HG03342 (cell line): ENCODE results near the gene TSPAN1.

Experiments used
- ATAC-seq: cut with Tn5 transposase; IDR thresholded peaks from one replicate; pipeline ENCODE4 v1.9.1; 2021; ENCODE audit warnings: mild to moderate bottlenecking, moderate library complexity; ENCODE audit not compliant: unreplicated experiment

TSPAN1 gene

DNA sequence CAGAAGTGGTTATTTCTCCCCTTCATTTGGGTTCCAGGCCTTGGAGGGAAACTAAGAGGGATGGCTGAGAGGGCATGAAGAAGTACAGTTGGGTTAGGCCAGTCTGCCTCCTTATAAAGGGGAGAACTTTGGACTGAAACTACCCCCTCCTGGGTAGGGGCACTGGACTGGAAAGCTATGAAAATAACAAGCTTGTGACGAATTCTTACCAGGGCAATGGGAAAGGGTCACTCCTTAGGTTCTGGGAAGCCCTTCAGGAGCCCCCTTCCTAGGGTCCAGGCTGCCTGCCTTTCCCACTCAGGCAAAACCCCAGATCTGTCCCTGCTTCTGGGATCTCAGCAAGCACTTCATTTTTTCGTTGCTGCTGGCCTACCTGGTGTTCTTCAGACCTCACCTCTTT is 11.2 kb downstream of the TSPAN1 start:
- no peak for ATAC-seq

DNA sequence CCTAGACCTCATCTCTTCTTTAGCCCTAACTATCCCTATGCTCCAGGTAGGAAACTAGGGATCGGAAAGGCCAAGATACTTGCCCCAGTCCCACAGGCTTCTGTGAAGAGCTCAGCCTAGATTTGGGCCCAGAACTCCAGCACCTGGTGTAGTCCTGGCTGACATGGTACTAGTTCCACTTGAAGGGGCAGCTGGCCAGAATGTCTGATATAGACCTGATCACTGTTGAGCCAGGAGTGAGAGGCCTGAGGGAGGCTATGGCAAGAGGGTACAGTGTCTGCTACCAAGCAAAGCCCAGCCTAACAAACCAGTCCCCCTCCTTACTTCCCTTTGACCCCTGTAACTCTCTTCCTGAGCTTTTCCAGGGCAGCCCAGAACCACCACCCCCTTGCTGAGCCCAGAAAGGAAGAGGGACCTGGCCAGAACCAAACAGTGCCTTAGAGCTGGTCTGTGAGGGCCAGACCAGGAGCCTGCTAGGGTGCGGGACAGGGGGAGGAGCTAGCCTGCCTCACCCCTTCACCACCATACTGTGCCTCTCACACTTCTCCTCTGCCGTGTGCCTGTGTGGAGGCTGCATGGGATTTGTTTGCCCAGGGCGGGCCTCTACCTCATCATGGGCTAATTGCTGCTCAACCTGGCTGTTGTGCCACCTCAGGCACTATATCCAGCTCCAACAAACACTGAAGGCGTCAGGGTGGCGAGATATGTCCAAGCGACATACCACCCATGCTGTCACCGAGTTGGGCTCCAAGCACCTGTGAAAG is 12.4 kb downstream of the TSPAN1 start:
- no peak for ATAC-seq

GRCh38 chr1:46188295-46189030 is 13.6 kb downstream of the TSPAN1 start:
- ATAC-seq: no peak

DNA sequence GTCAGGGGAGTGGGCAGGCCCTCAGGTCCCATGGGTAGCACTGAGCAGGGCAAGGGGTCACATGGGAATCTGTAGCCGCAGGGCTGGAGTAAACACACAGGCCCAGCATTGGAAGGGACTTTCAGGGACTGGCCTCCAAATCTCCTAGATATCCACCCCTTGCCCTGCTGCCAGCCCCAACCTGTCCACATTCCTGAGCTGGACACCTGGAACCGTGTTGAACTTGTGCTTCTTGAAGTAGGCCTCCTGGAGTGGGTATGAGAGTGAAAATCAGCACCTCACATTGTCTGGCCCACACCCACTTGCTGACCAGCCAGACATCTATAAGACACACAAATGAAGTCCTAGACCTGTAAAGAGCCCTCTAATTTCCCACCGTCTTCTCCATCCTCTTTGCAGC is 15.7 kb downstream of the TSPAN1 start:
- no peak for ATAC-seq

DNA sequence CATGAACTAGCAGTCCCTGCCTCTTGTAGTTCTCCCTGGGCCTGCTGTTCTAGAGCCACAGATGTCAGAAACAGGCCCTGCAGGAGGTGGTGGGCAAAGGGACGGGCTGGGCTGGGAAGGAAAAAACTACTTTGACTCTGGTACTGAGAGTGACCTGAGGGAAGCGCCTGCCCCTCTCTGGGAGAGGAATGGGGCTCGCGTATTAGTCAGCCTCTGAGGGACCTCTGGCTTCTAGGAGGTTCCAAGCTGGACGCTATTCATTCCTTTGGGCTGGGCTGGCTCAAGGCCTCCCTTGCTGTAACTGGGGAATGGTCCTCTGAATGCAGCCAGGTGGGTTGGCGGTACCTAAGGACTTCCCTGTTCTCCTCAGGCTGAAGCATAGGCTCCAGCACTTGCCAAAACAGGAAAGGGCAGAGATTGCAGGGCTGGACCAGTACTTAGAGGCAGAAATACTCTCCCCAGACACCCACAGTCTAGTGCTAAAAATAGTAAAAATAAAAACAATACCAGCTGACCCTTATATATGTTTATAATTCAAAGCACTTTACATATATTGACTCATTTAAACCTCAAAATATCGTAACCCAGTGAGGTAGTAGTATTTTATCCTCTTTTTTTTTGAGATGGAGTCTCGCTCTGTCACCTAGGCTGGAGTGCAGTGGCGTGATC is 16.3 kb downstream of the TSPAN1 start:
- ATAC-seq: no peak

DNA sequence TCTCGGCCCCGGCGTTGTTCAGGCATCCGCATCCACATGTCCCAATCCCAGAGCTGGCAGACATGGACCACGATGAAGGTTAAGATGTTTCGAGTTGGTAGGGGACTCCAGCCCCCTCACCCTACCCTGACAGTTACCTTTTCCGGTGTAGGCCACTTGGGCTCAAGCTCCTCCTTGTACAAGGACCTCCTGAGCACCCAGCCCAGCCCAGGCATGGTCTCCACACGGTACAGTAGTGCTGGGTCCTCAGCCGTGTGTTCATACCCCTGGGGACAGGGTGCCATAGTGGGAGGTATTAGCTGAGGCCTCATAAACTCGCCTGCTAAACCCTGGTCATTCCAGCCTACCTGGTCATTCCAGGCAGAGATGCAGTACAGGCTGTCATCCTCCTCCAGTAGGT is 17.3 kb downstream of the TSPAN1 start:
- ATAC-seq: no peak

DNA sequence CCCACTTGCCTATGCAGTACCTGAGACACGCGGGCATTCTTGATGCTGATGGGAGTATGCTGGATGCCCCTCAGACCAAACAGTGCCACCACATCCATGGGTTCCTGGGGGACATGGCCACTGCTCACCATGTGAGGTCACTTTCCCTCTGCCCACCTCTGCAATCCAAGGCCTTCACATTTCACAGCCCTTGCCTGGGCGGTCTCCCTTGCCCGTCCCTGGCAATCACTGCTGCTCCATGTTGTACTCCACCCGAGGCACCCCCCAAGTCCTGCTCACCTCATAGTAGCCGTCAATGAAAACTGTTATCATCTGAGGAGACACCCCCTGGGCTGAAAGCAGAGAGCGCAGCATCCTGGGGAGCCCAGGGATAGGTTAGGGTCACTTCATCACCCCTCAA is 18.4 kb downstream of the TSPAN1 start:
- ATAC-seq: no peak

GRCh38 chr1:46193984-46194570 is 19.2 kb downstream of the TSPAN1 start:
- ATAC-seq: no peak

DNA sequence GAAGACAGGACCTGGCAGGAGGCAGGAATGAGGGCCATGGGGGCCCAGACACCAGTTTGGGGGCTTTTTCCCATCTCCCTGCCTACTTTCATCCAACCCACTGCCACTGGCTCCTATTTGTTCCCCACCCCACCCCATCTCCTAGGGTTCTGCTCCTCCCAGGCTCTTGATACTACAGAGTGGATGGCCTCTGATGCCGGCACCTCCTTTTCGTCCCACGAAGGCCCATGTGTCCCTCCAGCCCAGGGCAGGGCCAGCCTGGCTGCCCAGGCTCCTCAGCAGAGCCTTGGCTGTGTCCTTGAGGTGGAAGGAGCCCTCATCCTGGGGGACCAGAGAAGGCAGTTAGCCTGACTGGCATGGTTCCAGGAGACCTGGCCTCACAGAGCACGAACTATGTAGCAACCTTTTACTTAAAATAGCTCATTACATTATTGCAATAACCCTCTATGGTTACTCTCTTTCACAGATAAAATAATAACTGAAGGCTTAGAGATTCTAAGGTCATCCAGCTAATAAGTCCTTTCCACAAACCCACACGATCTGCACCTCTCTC is 19.8 kb downstream of the TSPAN1 start:
- no peak for ATAC-seq

DNA sequence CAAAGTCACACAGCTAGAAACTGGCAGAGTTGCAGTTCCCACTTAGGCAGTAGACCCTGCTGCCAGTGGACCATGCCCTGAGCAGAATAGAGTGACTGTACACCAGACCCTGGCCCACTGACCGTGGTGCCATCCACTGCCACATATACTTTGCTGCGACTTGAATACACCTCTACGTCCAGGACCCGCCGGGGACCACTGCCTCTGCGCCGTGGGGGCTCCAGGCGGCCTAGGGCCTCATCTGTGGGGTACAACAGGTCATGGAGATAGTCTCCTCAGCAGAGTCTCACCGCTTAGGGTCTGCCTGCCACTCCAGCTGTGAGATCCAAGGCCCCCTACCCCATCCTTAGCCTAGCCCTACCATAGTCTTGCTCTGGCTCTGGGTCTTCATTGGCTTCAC is 21.7 kb downstream of the TSPAN1 start:
- no peak for ATAC-seq

DNA sequence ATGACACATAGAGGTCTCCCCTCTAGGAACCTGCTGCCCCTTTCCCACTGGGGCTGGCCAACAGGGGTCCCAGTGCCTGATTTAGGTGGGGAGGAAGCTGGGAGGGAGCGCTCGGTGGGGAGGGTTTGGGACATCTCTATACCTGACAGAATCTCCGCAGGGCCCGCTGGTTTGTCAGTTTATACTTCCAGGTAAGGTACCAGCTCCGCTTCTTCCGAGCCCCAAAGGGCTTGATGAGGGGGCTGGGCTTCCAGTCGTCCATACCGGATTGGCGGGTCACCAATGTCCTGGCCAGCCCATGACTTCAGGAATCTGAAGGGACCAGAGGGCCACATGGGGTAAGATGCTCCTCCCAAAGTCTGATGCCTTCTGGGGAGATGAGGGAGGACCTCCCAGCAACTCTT is 22.7 kb downstream of the TSPAN1 start:
- ATAC-seq: no peak

GRCh38 chr1:46197964-46198811 is 23.3 kb downstream of the TSPAN1 start, which contains the start of gene POMGNT1:
Gene POMGNT1 (minus strand): TSS chr1:46198434. CDS start chr1:46197821, 613 bp downstream.
- peak; percentile 87 for ATAC-seq

DNA sequence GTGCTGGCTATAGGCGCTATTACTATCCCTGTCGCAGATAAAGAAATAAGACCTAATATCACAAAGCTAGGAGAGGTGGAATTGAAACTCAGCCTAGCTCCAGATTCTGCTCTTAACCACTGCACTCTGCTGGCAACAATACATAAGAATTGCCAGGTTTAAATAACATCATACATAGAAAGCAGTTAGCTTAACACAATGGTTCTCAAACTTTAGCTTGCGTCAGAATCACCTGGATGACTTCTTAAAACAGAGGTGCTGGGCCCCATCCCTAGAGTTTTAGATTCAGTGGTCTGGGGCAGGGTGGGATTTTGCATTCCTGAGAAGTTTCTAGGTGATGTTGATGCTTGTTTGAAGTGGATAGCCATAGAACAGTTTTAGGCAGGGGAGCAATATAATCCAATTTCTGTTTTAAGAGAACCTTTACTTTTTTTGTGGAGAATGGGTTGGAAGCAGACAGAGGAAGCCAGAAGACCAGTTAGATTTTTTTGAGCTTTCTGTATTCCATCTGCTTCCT is 24.4 kb downstream of the TSPAN1 start:
- ATAC-seq: no peak

DNA sequence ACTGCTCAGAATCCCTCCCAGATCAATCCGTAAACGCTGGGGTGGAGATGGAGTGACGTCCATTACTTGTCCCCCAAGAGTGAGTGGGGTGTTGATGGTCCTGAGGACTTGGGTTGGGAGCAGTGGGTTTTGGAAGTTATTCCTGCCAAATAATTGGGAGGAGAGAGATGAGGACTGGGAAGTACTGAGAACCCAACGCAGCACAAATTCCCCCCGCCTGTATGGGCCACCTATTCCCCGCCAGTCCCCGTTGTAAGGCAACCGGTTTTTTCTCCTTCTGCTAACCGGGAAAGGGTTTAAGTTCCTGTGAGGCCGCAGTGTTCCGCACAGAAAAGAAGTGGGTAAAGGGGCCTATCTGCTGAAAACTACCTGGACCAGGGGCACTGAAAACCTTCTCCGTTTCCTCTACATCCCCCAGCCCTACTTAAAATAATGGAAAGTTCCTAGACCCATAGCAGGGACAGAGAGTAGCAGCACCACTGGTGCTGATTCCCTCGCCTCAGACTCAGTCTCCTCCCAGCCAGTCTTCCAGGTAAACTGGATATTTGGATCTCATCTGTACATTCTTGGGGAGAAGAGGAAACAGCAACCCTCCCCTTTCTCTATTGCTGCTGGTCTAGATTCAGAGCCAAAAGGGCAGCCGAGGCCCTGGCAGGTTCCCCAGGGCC is 29.0 kb downstream of the TSPAN1 start:
- no peak for ATAC-seq

GRCh38 chr1:46204406-46204742 is 29.5 kb downstream of the TSPAN1 start:
- ATAC-seq: no peak

- ATAC-seq: no peak
Measured at GRCh38 chr1:46205141-46205540, 30.3 kb downstream of the TSPAN1 start.

DNA sequence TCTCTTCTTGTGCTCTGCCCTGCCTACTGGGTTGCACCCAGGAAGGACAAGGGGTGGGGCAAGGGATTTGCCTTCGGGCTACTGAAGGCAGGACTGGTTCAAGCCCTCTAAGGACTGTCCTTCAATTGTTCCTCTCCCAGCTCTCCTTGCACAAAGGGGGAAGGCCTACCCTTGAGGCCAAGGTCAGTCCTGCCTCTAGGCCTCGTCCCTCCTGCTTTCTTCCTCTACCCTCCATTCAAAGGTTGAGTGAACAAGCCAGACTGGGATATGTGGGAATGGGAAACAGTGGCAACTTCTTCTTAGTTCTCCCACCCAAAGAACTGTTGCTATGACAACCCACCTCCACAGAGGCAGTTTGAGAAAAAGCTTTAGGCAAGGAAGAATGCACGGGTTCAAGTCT is 30.9 kb downstream of the TSPAN1 start:
- ATAC-seq: no peak

DNA sequence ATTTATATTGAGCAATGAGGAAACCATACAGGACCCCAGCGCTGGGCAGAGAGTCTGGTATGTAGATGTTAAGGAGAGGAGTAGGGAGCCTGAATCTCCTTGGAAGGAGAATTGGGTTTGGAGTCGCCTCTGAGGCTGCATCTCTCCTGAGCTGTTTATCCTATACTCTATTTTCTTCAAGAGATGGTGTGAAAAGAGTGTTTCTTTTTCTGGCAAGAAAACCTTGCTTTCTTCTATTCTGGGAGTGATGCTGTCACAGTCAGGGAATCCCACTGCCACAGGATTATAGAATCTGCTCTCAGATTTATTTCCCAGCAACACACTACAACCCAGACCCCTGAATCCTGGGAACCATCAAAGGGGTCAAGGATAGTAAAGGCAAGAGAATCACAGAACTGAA is 31.5 kb downstream of the TSPAN1 start:
- no peak for ATAC-seq

- ATAC-seq: no peak
Measured at GRCh38 chr1:46210561-46210960, 35.7 kb downstream of the TSPAN1 start.

DNA sequence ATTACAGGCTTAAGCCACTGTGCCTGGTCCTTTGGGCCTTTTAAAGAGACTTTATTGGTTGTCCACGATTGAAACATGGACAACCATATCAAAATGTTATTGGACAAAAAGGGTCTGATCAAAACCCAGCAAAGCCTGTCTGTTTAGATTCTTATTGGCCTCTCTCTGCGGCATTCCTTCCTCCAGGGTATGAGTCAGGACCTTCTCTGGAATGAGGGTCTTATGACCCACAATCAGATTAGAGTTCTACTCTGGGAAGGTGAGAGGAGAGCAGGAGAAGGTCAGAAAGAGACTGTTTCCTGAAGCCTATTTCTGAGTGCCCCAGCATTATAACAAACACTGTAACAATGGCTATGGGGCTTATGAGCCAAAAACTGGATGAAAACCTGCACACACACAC is 36.2 kb downstream of the TSPAN1 start:
- no peak for ATAC-seq
